ENCODE data around the gene MPC1L.

GRCh38 chrX:40663880-40664630 is 40.8 kb downstream of the MPC1L start:
- TF ChIP-seq, protein P1, sequence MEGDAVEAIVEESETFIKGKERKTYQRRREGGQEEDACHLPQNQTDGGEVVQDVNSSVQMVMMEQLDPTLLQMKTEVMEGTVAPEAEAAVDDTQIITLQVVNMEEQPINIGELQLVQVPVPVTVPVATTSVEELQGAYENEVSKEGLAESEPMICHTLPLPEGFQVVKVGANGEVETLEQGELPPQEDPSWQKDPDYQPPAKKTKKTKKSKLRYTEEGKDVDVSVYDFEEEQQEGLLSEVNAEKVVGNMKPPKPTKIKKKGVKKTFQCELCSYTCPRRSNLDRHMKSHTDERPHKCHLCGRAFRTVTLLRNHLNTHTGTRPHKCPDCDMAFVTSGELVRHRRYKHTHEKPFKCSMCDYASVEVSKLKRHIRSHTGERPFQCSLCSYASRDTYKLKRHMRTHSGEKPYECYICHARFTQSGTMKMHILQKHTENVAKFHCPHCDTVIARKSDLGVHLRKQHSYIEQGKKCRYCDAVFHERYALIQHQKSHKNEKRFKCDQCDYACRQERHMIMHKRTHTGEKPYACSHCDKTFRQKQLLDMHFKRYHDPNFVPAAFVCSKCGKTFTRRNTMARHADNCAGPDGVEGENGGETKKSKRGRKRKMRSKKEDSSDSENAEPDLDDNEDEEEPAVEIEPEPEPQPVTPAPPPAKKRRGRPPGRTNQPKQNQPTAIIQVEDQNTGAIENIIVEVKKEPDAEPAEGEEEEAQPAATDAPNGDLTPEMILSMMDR (IDR thresholded peaks at IDR 0.05), result no peak
- no peak for TF ChIP-seq POLR2A (IDR thresholded peaks at IDR 0.05)
- no peak for TF ChIP-seq POLR2AphosphoS5 (IDR thresholded peaks at IDR 0.05)

All from breast epithelium (tissue), 3 donors.